HG02852 (cell line): ENCODE results near the gene TMEM167A.

Experiments used
- ATAC-seq: cut with Tn5 transposase; IDR thresholded peaks from one replicate; pipeline ENCODE4 v1.9.1; 2021; ENCODE audit warnings: mild to moderate bottlenecking, moderate library complexity; ENCODE audit not compliant: unreplicated experiment

Gene TMEM167A

GRCh38 chr5:83036991-83037575 lies 40.1 kb downstream of the TMEM167A start:
- ATAC-seq, result no peak

GRCh38 chr5:83035373-83036100 lies 41.7 kb downstream of the TMEM167A start:
- no peak for ATAC-seq

GRCh38 chr5:83034528-83035207 lies 42.5 kb downstream of the TMEM167A start:
- ATAC-seq, result no peak

GRCh38 chr5:83034036-83034435 lies 43.2 kb downstream of the TMEM167A start:
- ATAC-seq, result no peak

GRCh38 chr5:83031381-83031780 lies 45.8 kb downstream of the TMEM167A start:
- ATAC-seq, result no peak

- no peak for ATAC-seq
These were observed 47.3 kb downstream of the TMEM167A start for GRCh38 chr5:83029912-83030311.

- peak; percentile 95 for ATAC-seq
These were observed 50.1 kb downstream of the TMEM167A start for GRCh38 chr5:83026930-83027687.

- ATAC-seq, result peak; percentile 54
These were observed 50.7 kb downstream of the TMEM167A start for GRCh38 chr5:83026516-83026915.

GRCh38 chr5:83025690-83026478 lies 51.3 kb downstream of the TMEM167A start:
- no peak for ATAC-seq

GRCh38 chr5:83022334-83022733 lies 54.9 kb downstream of the TMEM167A start:
- no peak for ATAC-seq

- no peak for ATAC-seq
These were observed 61.5 kb downstream of the TMEM167A start for GRCh38 chr5:83015676-83016075.

- ATAC-seq, result peak; percentile 99
These were observed 65.2 kb downstream of the TMEM167A start for GRCh38 chr5:83011985-83012384.

GRCh38 chr5:83009408-83009807 lies 67.8 kb downstream of the TMEM167A start:
- ATAC-seq, result no peak

- ATAC-seq, result no peak
These were observed 69.4 kb downstream of the TMEM167A start for GRCh38 chr5:83007755-83008154.

- no peak for ATAC-seq
These were observed 70.4 kb downstream of the TMEM167A start for GRCh38 chr5:83006683-83007283.

- ATAC-seq, result no peak
These were observed 73.4 kb downstream of the TMEM167A start for GRCh38 chr5:83003791-83004190.
